Measurements from ENCODE around the gene GALE.
"Not testable (repeated sequence)": the region's sequence is repeated elsewhere in the genome, so short reads cannot be mapped to it uniquely, and the experiment has no call there.

Gene GALE

GRCh38 chr1:23800400-23801337 lies at the start of gene GALE:
Gene GALE (minus strand): TSS chr1:23800754. CDS start chr1:23799007, 1,747 bp downstream.
- peak; percentile 97 for DNase-seq

GRCh38 chr1:23848673-23849616 lies 48.4 kb upstream of the GALE start:
- DNase-seq, result no peak

DNA sequence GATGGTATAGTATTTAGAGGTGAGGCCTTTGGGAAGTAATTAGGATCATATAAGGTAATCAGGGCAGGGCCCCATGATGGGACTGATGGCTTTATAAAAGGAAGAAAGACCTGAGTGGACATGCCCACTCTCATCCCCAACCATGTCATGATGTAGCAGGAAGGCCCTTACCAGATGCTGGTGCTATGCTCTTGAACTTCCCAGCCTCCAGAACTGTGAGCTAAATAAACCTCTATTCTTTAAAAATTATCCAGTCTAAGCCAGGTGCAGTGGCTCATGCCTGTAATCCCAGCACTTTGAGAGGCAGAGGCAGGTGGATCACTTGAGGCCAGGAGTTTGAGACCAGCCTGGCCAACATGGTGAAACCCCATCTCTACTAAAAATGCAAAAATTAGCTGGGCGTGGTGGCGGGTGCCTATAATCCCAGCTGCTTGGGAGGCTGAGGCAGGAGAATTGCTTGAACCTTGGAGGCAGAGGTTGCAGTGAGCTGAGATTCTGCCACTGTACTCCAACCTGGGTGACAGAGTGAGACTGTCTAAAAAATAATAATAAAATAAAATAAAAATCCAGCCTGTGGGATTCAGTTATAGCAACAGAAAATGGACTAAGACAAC lies 47.0 kb upstream of the GALE start:
- DNase-seq, result not testable (repeated sequence)

DNA sequence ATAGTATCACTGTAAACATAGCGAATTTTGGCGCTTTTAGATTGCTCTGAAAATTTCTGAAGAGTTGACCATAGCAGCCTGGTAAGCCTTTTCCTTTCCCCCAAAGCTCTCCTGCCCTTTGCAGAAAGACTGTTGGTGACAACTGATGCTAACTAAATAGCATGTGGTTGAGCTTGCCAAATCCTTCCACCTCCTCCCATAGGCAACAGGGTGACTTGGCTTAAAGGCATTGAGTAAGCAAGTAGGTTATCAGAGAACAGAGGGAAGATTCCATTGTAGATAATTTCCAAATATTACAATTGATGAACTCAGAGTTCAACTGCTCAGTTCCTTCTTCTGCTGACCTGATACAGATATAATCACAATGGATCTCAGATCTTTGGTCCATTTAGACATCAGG lies 44.6 kb upstream of the GALE start:
- DNase-seq, result no peak

DNA sequence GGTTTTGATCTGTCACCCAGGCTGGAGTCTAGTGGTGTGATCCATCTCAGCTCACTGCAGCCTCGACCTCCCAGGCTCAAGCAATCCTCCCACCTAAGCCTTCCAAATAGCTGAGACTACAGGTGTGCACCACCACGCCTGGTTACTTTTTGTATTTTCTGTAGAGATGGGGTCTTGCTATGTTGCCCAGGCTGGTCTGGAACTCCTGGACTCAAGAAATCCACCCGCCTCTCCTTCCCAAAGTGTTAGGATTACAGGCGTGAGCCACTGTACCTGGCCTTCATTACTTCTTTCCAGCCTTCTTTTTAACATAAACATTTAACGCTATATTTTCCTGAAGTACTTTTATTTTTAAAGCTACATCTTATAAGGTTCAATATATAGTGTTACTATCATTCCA lies 43.1 kb upstream of the GALE start:
- DNase-seq, result no peak

- peak; percentile 70 for DNase-seq
Observed at GRCh38 chr1:23838401-23838866, 37.9 kb upstream of the GALE start.

- no peak for DNase-seq
Observed at GRCh38 chr1:23837908-23838307, 37.4 kb upstream of the GALE start.

- no peak for DNase-seq
Observed at GRCh38 chr1:23836037-23836436, 35.5 kb upstream of the GALE start.

- DNase-seq, result not testable (repeated sequence)
Observed at GRCh38 chr1:23834156-23834555, 33.6 kb upstream of the GALE start.

- DNase-seq, result no peak
Observed at GRCh38 chr1:23827717-23828116, 27.2 kb upstream of the GALE start.

DNA sequence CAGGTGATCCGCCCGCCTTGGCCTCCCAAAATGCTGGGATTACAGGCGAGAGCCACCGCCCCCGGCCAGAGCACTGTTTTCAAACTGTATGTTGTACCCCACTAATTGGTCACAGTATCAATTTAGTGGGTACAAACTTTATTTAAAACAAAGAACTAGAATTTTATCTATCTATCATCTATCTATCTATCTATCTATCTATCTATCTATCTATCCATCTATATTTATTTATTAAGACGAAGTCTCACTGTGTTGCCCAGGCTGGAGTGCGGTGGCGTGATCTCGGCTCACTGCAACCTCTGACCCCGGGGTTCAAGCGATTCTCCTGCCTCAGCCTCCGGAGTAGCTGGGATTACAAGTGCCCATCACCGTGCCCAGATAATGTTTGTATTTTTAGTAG lies 26.0 kb upstream of the GALE start:
- not testable (repeated sequence) for DNase-seq

- no peak for DNase-seq
Observed at GRCh38 chr1:23825762-23826522, 25.4 kb upstream of the GALE start.

- DNase-seq, result peak; percentile 84
Observed at GRCh38 chr1:23825076-23825761, 24.7 kb upstream of the GALE start, which contains the start of gene HMGCL. Gene HMGCL (minus strand): TSS chr1:23825429. CDS start chr1:23825415, 14 bp downstream.

GRCh38 chr1:23824711-23825075 lies 24.1 kb upstream of the GALE start:
- DNase-seq, result no peak

DNA sequence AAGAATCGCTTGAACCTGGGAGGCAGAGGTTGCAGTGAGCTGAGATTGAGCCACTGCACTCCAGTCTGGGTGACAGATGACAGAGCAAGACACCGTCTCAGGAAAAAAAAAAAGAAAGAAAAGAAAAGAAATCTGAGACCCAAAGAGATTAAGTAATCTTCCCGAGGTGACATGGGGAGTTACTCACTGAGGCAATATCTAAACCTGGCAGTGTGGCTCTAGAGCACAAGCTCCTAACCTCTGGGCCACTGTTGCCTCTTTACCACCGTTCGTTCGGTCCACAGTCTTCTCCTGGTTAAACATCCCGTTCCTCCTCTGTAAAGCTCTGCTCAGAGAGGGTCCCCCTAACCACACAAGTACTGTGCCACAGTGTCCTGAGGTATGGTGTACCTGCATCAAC lies 23.2 kb upstream of the GALE start:
- no peak for DNase-seq

- no peak for DNase-seq
Observed at GRCh38 chr1:23817633-23818032, 17.1 kb upstream of the GALE start.

DNA sequence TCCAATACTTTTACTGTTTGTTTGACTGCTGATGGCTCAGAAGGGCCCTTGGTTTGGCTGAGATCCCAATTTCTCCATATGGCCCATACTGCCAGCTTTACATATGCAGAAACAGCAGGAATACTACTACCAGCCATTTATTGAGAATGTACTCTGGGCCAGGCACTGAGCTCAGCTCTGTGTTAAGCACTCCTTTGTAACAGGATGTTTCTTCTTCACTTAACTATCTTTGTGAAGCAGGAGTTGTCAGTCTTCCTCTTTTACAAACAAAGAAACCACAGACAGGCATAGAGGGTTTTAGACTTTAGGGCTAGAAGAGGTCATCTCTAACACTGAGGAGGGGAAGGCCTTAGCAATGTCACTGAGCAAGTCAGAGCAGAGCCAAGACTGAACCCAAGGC lies 16.4 kb upstream of the GALE start:
- no peak for DNase-seq

GRCh38 chr1:23816361-23816760 lies 15.8 kb upstream of the GALE start:
- no peak for DNase-seq

DNA sequence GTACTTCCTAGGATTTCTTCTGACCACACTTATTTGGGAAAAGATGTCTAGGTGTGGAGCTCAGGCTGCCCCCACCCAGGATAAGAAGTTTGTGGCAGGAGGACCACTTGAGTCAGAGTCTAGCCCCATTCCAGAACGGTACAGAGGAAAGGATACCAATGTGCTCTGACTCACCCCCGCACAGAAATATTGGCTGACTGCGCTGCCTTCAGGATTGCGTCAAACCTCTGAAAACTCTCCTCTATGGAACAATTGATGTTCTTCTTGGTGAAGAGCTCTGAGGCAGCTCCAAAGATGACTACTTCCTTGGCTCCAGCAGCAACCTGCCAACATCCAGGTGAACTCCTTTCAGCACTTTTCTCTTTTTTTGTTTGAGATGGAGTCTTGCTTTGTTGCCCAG lies 13.5 kb upstream of the GALE start:
- no peak for DNase-seq

DNA sequence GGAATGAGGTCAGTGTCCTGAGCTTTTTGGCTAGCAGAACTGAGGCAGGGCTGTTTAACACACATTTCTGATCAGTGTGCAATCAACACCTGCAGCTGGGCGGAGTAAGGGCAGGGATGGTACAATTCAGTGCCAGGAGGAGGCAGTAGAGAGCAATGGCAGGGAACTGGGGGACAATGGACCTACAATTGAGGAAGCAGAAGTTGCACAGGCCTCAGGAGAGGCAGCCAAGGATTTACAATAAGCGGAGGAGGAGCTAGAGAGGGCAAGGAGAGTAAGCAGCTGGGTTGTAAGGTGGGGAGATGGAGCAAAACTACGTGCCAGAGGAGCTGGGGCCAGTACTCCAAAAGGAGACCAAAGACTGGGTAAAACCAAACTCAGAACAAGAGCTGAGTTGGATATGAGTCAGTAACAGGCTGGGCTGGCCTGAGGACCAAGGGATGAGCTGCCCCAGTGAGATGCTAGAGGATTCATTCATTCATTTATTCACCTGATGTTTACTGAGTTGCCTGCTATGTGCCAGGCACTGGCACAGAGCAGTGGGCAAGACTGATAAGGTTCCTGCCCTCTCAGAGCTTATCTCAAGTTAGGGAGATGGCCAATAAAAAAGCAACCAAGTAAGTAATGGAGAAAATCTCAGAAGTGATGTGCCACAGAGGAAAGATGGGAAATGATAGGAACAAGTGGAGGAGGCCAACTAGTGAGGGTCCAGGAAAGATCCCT lies 10.4 kb upstream of the GALE start:
- DNase-seq, result peak; percentile 53

DNA sequence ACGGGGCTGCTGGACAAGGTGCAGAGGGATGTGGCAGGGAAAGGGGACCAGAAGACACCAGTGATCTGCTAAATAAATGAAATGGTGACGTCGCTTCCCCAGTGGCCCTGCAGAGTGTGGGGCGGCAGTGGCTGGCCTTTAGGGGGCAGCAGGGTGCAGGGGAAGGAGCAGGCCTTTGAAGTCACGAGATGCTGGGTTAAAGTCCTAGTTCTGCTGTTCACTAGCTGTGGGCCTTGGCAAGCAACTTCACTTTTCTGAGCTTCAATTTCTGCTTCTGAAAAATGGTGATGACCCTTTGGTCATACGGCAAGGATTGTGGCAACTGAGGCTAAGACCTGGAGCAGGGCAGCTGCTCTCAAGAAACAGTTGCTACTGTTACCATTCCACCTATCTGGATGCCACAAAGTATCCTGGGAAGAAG lies 9.2 kb upstream of the GALE start:
- DNase-seq, result peak; percentile 82
